CMK (cell line): ENCODE data around the gene FARP1.
"Not testable (repeated sequence)": the region's sequence is repeated elsewhere in the genome, so short reads cannot be mapped to it uniquely, and the experiment has no call there.

Experiments
- DNase-seq: peaks from one replicate; pipeline ENCODE4 v3.0.0-alpha.2; 2010; ENCODE audit warnings: low read depth

The FARP1 gene

DNA sequence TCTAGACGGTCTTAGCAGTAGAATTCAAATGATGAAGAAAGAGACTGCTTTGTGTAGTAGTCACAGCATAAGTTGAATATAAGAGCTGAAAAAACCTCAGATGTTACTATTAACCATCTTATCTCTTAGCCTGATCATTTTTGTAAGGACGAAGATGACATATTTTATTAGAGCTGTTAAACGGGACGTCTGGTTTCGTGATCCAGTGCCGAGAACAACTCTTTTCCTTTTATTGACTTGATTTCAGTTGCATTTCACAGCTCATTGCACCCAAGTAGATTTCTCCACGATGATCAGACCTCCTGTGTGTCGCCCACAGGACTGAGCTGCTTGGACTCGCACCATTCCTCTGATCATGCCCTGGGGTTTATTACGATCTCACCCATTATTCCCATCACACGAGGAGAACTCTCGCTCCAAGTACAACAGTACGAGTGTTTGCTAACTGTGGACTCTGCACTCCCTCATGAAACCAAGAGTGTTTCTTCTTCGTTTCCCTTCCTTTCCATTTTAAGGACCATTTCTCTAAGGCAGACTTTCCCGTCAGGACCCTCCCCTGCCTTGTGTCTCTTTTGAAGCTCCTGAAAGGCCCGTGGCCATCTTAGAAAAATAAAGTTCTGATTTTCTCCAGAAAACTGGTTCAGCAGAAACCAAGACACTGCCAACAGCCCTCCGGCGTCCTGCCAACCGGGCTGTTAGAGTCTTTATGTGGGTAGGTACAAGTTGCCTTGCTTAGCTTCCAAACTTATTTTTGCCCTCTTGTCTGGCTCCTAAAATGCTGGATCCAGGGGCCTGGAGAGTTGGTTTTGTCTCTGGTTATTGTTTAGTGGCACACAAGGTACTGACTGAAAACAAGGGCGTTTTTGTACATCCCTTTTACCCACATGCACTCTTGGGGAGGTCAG lies 82.4 kb downstream of the FARP1 start:
- DNase-seq = no peak

DNA sequence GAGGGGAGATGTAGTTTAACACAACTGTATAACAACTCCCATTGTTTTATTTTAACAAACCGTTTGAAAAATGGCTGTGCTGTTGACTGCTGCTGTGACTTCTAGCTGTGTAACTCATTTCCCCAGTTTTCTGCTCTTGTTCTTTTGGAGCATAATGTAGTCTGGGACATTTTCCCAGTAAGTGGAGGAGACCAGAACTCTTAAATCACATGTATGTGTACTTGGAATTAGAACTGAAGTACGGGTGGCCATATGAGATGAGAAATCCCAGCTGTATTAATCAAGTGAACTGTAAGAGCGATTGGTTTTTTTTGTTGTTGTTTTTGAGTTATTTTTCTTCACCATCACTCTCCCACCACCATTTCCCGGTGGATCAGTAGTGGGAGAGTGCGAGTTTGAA lies 83.6 kb downstream of the FARP1 start:
- no peak for DNase-seq

DNA sequence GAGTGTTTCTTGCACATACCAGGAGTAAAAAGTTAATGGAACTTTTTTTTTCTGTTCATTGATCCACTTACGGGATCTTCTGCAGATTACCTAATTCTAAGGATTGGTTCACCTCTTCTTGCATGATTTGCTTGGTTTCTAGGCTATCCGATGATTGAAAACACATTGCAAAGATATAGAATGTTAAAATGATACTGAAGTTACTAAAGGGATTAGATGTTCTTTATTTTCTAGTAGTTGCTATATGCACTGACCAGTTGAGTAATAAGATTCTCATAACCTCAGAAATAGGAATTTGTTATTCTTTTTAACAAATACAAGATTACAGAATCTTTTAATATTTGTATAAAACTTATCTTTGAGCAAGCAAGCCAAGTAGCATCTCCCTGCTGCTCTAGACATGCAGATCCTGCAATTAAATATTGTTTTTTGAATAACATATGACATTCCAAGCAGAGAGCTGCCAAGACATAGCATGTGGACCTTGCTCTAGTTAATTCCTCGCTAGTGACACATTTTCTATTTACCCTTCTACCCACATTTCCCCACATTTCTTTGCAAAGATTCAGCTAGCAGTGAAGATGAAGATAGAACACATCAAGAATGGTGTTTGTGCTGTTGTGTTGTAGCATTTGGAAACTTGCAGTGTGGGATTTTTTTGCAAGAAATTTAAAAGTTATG lies 85.9 kb downstream of the FARP1 start:
- DNase-seq = no peak

DNA sequence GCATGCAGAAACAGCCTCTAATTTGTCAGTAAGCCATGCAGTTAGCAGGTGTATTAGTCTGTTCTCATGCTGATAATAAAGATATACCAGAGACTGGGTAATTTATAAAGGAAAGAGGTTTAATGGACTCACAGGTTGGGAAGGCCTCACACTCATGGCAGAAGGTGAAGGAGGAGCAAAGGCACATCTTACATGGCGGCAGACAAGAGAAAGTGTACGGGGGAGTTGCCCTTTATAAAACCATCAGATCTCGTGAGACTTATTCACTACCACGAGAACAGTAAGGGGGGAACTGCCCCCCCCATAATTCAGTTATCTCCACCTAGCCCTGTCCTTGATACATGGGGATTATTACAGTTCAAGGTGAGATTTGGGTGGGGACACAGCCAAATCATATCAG lies 87.9 kb downstream of the FARP1 start:
- not testable (repeated sequence) for DNase-seq

DNA sequence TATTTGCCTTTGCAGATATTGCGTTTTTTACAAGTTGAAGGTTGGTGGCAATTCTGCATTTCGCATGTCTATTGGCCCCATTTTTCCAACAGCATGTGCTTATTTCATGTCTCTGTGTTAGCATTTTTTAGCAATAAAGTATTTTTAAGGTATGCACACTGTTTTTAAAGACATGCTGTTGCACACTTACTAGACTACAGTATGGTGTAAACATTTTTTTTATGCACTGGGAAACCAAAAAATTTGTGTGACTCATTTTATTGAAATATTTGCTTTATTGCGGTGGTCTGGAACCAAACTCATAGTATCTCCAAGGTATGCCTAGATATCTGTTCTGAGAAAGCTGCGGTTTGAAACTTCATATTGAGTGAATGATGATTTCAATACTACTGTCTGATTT lies 89.6 kb downstream of the FARP1 start:
- no peak for DNase-seq

DNA sequence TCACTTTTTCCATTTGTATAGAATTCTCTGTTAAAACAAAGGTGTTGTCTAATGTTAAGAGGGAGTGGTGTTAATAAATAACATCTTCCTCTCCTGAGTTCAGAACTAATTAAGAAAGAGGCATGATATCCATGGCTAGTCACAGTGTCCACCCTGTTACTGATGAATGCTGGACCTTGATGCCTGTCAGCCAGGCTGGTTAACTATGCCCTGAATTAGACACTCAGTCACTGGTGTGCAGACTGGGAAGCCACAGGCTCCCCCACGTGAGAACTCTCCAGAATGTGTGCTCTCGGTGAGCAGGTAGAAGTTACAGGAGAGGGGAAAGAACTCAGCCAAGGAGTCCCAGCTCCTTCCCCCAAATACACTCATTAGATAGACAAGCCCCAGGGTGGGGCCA lies 90.2 kb downstream of the FARP1 start:
- no peak for DNase-seq

DNA sequence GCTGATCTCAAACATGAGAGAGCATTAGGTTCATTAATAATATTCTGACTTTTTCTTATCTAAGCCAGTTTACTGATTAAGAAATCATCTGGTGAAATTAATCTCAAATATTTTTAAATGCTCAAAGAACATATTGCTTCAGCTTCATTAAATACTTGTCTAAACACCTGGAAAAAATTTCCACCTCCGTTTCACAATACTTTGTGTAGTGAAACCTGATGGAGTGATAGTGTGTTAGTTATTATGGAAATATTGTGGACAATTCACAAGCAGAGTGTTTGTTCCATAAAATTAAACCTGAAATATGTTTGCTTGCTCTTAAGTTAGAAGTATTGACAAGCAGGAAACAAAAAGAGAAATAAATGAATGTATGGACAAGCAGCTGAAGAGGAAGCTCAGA lies 91.5 kb downstream of the FARP1 start:
- DNase-seq = no peak

DNA sequence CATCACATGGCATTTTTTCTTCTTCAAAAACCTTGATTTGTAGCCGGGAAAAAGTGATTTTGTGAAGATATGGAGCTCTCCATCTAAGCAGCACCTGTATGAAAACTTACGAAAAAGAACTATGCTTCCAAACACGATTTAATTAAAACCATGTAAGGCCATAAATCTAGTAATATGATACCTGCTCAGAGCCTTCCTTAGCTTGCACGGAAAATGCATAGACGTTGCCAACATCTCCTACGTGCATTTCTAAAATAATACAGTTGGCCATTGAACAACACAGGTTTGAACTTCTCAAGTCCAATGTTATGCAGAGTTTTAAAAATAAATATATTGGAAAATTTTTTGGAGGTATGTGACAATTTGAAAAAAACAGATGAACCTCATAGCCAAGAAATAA lies 93.3 kb downstream of the FARP1 start:
- no peak for DNase-seq

DNA sequence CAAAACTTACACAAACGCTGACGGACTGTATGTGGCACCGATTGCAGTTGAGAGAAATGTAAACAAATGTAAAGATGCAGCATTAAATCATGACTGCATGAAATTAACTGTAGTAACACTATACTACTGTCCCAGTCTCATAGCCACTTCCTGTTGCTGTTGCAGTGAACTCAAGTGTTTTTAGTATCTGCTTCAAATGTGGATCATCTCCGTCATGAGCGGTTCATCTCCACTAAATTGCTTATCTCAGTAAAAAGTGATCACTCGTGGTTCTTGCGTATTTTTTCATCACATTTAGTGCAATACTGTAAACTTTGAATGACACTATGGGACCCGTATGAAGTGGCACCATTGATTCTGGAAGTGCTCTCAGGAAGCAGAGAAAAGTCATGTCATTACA lies 94.4 kb downstream of the FARP1 start:
- DNase-seq = no peak

DNA sequence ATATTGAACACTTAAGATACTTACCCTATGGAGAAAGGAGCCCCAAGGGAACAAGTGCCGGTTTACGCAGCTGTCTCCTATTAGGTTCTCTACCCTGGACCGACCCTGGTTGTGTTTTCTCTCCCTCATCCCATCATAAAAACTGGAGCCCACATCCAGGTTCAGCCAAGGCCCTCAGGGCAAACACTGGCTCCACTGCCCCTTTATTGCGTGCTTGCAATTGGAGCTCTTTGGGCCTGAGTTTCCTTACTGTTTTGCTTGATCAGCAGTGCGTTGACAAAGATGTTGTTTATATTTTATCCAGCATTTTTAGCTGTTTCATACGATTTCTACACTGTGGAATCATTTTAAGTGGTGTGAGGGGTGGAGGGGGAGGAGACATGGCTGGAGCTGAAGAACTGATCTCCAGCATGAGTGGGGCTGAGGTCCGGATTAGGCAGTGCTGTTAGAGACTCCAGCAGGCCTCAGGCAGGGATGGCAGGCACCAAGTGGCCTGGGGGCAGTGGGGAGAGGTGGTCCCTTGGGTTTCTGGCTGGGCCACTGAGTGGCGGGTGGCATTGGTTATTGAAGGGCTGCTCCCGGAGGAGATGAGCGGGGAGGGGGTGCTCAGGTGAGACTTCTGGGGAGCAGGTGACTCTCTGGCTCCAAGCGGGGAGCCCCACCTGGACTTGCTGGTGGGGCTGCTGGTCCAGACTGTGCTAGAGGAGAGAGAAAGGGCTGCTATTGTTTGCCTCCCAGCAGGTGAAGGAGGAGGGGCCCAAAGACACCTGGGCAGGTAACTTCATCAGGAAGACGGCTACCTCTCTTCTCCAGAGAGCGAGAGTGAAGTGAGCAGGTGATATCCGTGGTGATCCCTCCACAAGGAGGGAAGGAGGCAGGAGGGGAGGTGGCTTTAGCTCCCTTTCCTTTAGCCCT lies 96.5 kb downstream of the FARP1 start:
- no peak for DNase-seq

DNA sequence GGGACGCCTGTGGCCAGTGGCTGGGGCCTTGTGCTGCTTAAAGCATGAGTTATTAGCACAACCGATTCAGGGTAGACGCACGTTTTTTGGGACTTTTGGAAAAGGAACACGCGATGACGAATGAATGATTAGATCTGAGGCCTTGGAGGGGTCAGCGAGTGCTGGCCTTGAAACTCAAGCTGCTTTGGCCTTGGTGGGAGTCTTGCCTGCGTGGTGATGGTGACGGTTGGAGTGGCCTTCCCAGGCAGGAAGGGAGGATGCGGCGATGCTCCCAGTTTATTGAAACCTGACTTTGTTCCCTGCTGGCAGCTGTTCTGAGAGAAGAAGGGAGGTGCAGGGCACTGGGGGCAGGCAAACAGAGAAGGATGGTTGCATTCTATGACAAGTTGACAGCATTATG lies 97.2 kb downstream of the FARP1 start:
- DNase-seq = no peak

DNA sequence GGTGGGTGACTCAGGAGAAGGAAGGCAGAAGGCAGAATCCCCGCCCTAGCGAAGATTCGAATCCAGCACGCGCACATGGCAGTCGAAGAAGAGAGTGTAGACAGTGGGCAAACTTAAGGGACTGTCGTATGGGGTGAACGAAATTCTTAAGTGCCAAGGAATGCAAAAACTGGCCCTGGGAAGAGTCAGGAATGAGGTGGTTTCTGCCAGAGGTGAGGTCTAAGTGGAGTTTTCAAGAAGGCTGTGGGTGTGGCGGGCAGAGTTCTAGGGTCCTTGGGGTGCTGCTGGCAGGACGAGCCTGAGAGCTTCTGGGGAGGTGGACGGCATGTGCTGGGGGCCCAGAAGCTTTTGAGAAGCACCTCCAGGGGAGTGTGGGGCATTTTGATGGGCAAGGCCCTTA lies 98.1 kb downstream of the FARP1 start:
- no peak for DNase-seq

DNA sequence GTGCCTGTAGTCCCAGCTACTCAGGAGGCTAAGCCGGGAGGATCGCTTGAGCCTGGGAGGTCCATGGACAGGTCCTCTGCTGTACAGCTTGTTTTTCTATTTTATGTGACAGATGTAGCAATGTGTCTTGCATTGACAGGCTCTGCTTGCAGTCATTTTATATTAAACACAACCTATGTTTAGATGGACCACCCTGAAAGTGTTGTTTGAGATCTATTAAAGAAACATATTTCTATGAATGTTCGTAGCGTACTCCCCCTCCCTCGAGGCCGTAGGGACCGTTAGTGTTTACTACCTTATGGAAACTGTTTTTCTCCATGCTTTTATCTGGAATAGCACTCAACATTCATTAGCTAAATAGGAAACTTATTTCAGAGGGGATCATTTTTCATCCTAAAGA lies 99.1 kb downstream of the FARP1 start:
- DNase-seq = no peak

DNA sequence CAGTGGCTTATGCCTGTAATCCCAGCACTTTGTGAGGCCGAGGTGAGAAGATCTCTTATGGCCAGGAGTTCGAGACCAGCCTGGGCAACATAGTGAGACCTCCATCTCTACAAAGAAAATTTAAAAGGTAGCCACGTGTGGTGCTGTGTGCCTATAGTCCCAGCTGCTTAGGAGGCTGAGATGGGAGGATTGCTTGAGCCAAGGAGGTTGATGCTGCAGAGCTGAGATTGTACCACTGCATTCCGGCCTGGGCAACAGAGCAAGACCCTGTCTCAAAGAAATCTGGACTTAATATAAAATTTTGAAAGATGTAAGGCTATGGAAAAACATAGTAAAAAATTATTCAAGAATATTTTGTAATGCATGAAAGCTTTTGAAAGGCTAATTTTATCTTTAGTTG lies 99.5 kb downstream of the FARP1 start:
- no peak for DNase-seq

DNA sequence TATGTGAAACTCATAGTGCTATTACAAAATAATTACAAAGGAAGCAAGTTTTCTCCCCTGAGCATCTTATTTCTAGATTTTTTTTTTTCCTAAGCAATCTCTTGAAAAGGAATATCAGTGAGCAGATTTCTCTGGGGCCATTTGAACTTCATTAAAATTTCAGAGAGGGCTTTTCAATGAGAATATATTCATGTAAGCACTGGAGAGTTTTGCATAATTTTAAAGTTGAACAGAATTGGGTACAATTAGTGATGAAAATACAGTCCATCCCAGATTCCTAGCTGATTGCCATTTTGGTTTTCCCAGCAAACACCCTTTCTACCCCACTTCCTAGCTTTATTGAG lies 101.0 kb downstream of the FARP1 start:
- no peak for DNase-seq

DNA sequence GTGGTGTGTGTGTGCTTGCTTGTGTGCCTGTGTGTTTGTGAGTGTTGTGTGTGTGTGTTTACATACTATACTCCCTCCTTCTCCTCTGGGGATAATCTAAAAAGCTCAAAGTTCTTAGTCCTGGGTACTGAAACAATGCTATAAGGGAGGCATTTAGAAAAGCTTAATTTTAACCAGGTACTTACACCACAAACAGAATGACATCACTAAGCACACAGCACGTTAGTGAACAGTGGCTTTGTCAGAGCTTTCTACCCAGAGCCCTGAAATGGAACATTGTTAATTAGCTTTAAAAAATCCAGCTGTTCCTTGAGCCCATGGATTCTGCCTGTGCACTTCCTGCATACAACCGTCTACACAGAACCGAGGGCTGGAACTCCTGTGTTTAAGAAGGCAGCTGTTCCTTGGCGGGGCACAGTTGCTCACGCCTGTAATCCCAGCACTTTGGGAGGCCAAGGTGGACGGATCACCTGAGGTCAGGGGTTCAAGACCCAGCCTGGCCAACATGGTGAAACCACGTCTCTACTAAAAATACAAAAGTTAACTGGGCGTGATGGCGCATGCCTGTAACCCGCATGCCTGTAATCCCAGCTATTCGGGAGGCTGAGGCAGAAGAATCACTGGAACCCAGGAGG lies 103.8 kb downstream of the FARP1 start:
- no peak for DNase-seq

DNA sequence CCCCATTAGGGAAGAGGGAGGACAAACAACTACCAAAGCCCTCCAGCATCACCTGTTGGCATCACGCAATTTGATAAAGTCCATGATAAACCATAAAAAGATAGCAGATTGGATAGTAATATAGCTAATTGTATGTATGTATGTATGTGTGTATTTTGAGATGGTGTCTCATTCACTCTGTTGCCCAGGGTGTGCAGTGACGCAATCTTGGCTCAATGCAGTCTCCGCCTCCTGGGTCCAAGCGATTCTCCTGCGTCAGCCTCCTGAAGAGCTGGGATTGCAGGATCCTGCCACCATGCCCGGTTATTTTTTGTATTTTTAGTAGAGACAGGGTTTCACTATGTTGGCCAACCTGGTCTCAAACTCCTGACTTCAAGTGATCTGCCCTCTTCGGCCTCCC lies 108.8 kb downstream of the FARP1 start:
- no peak for DNase-seq

DNA sequence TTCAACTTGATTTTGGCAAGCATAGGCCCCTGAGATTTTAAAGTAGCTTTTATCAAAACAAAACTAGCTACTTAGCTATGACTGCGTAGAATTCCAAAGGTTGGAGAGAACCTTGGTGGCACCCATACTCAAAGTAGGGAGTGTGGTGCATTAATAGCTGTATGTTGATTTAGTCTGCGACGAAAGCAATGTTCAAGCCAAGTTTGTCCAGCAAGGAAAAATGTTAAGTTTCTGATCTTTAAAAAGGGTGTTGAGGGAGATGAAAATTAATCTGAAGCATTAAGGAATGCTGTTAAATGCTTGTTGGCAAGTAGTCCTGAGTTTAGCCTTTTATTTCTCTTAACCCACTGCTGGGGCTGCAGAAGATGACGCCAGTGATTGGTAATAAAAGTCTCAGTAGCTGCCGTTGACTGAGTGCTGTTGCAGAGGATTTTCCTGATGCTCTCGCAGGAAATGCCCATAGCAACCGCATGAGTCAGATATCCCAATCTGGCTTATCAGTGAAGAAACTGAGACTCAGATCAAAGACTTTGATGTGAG lies 110.1 kb downstream of the FARP1 start:
- no peak for DNase-seq

DNA sequence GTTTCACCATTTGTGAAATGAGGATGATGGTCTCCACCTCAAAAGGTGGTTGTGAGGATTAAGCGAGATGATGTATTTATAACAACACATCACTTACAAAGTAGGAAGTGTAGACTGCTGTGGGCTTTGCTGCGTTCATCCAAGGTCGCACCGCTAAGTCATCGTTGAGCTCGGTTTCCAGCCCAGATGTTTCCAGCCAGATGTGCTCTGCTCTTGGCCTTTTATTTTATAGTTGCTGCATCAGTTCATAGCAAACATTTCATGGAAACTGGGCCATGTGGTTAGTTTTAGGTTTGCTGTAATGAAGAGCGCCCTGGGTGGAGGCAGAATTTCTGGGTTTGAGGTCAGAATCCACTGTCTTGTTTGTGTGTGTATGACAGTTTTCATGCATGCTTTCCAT lies 110.6 kb downstream of the FARP1 start:
- no peak for DNase-seq

DNA sequence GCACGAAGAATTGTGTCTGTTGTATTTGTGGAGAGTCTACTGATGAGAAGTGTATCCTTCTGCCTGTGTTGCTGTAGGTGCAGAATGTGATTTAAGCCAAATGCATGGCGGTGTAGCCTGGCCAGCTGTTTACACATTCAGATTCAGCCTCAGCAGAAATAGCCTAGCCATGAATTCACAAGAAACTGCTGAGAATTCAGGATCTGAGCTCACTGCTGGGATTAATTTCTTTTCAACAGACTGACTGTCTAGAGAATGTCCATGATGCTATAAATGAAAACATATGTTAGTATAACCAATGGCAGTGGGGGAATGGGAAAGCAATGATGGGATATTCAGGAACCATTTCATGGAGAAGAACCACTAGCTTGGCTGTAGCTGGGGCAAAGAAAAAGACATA lies 111.6 kb downstream of the FARP1 start:
- DNase-seq = no peak

DNA sequence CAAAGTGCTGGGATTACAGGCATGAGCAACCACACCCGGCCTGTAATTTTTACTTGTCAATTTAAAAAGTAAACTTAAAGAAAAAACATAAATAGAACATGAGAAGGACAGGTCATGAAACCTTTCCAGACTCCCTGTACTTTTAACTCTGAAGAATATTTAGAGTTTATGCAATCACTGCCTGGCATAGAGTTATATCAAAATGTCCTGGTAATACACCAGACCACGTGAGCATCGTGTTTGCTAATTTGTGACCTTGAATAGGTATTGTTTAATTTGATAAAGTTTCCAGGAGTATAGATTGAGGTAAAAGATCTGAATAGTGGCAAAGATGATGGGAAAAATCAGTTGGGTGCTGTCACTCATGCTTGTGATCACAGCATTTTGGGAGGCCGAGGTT lies 115.3 kb downstream of the FARP1 start:
- no peak for DNase-seq
